NCI-H128 (cell line): ENCODE data around the gene KRT14.
"Not testable (repeated sequence)": the region's sequence is repeated elsewhere in the genome, so short reads cannot be mapped to it uniquely, and the experiment has no call there.

Source experiments
- DNase-seq: peaks from one replicate; lab custom pipeline; 2025; ENCODE audit not compliant: unreplicated experiment; lab: John Stamatoyannopoulos, UW

The KRT14 gene

GRCh38 chr17:41580244-41580575, 6.5 kb downstream of the KRT14 start:
- no peak for DNase-seq

DNA sequence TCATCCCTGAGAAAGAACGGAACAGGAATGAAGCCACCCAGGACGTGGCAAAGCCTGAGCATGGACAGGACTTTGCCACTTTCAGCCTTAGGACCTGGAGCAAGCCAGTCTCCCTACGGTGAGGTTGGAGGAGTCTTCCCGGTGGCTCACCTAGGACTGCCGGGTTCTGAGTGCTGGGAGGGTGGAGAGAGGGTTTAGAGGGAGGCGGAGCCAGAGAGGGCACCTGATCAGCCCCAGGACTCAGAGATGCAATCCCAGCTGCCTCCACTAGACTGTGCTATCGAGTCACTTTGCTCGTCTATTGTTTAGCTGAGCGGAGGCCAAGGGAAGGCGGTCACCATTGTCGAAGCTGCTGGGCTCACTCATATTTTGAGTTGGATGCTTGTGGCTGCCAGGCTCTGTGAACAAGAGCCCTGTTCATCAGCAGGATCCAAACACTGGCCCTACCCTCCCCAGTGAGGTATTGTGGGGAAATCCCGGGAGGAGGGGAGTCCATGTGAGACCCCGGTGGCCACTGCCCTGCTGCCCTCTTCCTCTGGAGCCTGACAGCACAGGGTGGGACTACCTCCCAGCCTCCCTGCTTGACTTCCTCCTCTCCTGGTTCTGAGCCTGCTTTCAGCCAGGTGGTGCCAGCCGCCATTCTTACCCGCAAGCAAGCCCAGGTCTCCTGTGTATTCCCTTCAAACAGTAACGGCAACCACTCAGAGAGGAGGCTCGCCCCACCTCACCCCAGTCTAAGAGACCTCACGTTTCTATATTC, 7.0 kb downstream of the KRT14 start:
- peak; percentile 13 for DNase-seq

GRCh38 chr17:41578971-41579370, 7.7 kb downstream of the KRT14 start:
- no peak for DNase-seq

- no peak for DNase-seq
These were observed 8.2 kb downstream of the KRT14 start for GRCh38 chr17:41578538-41578937.

DNA sequence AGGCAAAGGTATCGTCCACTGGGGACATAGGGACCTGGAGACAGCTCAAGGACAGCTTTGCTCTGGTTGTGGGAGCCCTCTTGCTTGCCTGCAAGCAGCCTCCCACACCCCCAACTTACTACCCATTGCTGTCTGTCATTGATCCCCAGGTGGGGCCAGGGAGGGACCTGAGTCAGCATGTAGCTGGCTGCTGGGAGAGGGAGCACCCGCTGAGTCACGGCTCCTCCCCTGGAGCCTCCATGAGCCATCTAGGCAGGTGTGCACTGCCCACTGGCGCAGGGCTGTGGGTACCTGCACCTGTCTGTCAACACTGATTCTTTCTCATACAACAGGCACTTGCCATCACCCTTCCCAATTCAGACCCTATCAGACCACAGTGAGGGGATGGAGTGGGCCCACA, 10.0 kb downstream of the KRT14 start:
- not testable (repeated sequence) for DNase-seq

GRCh38 chr17:41575336-41575735, 11.4 kb downstream of the KRT14 start:
- DNase-seq: no peak

- no peak for DNase-seq
These were observed 14.9 kb downstream of the KRT14 start, which contains the start of gene KRT9 for GRCh38 chr17:41571561-41572434. KRT9 (minus strand) TSS chr17:41572059; CDS start chr17:41571992, 67 bp downstream.

DNA sequence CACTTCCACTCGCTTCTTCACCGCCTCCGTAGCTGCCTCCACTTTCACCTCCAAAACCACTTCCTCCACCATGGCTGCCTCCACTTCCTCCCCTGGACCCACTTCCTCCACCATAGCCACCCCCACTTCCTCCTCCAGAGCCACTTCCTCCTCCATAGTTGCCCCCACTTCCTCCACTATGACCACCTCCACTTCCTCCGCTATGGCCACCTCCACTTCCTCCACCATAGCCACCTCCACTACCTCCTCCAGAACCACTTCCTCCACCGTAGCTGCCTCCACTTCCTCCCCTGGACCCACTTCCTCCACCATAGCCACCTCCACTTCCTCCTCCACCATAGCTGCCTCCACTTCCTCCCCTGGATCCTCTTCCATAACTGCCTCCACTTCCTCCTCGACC, 19.4 kb downstream of the KRT14 start:
- no peak for DNase-seq

DNA sequence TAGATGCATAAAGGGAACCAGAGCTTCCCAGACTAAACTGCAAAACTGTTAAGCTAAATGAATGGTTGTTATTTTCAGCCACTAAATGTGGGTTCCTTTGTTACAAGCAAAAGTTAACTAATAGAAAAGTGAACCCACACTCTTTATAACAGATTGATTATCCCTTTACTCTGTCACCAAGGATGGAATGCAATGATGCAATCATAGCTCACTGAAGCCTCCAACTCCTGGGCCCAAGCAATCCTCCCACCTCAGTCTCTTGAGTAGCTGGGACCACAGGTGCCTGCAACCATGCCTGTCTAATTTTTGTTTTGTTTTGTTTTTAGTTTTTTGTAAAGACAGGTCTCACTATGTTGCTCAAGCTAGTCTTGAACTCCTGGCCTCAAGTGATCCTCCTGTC, 21.4 kb downstream of the KRT14 start:
- DNase-seq: no peak

DNA sequence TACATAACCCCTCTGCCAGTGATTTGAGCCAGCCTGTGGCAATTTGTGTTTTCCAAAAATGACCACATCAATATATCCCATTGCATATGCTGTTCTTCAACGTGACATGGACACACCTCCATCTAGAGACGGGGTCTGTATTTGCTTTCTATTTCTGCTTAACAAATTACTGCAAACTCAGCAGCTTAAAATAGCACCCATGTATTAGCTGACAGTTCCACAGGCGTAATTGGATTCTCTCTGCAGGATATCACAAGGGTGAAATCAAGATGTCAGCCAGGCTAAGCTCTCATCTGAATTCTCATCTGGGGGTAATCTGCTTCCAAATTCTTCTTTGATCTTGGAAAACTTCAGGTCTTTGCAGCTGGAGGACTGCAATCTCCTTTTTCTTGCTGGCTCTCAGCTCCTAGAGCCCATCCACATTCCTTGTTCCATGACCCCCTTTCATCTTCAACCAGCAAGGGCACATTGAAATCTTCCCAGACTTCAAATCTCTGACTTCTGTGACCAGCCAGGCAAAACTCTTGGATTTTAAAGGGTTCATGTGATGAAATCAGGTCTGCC, 23.0 kb downstream of the KRT14 start:
- no peak for DNase-seq

DNA sequence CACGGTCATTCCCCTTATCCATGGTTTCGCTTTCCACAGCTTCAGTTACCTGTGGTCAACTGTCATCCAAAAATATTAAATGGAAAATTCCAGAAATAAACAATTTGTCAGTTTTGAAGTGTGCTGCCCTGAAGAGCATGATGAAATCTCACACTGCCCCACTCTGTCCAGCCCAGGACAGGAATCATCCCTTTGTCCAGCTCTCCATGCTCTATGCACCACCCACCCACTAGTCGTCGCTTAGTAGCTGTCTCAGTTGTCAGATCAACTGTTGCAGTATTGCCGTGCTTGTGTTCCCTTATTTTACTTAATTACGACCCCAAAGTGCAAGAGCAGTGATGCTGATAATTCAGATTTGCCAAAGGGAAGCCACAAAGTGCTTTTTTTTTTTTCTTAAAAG, 25.1 kb downstream of the KRT14 start:
- DNase-seq: no peak

DNA sequence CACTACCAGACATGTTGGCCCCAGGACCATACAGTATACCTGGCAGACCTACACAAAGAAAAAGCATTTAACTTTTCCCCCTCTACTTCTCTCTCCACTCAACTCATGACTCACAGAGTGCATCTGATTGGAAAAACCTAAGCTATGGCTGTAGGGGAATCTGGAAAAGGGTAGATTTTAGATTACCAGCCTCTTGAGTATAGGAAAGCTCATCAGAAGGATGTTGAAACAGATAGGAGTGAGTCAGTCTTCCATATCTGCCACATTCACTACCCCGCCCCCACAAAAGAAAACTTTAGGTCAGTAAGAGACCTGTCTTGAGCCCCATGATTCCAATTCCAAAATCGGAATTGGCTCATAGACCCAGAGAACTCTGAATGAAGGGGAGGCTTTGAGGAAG, 27.1 kb downstream of the KRT14 start:
- no peak for DNase-seq

GRCh38 chr17:41556931-41557330, 29.8 kb downstream of the KRT14 start:
- DNase-seq: no peak

DNA sequence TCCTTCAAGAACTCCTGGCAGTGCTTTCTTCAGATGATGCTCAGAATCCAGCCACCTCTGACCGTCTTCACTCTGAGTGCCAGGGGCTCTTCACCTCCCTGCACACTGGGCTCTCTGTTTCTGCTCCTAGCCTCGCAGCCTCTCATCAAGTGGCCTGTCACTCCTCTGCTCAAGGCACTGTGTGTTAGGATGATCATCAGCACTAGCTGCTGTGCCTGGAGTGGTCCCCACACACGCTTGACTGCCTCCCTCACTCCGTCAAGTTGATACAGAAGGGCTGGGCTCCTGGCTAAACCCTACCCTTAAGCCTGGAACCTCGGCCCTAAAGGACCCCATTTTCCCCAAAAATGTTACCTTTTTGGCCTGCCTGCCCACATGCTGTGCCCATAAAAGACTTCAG, 30.4 kb downstream of the KRT14 start:
- no peak for DNase-seq

- DNase-seq: no peak
These were observed 31.4 kb downstream of the KRT14 start for GRCh38 chr17:41555105-41555887.

DNA sequence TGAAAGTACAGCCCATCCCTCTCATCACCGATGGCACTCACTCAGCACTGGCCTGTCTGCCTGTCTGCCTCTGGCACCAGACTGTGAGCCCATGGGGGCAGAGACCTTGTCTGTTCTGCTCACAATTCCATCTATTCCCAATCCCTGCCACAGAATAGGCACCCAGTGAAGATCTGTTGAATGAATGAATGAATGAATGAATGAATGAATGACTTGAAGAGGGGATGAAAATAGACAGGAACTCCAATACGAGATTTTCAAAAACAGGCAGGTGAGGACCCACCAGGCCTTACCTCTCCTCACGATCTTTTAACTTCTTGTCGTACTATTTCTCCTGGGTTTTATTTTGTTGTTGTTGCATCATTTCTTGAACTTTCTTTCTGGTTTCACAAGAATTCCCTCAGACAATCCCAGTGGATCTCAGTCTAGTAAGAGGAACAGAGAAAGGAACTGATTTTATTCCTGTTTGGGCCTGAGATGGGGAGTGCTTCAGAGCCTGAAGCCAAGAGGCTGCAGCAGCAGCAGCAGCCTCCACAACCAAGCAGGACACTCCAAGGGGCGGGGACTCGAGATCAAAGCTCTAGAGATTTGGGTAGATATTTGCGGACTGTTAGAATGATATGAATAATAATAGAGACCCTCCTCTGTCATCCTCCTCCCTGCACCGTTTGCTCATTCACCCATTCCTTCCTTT, 32.6 kb downstream of the KRT14 start:
- DNase-seq: no peak

DNA sequence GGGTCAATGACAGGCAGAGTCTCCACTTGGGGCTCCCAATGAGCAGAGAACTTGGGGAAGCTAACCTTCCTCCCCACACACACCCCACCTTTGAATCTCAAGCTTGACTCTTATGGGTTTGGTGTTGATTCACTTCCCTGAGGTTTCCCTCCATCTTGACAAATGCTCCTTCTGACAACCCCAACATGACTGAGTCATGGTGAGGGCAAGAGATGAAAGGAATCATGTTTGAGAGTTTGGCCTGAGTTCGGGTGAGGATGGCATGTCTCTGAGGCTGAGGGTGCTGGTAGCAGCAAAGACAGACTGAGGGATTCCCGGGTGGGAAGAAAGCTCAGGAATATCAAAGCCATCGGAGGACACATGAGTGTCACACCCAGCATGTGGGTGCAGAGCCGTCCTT, 33.5 kb downstream of the KRT14 start:
- DNase-seq: no peak

- no peak for DNase-seq
These were observed 34.2 kb downstream of the KRT14 start for GRCh38 chr17:41552455-41552854.

DNA sequence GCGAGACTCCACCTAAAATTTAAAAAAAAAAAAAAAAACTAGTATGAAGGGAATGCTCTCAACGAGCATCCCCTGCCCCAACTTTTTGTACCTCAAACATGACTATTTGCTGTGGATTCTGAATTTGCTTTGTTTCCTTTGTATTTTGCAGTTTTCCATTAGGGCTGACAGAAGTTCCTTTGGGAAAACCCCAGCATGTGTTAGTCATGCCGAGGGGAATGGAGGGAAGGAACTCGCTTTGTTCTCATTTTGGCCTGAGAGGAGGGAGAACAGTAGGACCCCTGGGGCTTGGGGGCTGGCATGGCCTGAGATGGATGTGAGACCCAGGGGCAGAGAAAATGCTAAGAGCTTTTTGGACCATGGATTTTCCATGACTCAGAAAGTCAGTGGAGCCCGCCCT, 35.3 kb downstream of the KRT14 start:
- no peak for DNase-seq

DNA sequence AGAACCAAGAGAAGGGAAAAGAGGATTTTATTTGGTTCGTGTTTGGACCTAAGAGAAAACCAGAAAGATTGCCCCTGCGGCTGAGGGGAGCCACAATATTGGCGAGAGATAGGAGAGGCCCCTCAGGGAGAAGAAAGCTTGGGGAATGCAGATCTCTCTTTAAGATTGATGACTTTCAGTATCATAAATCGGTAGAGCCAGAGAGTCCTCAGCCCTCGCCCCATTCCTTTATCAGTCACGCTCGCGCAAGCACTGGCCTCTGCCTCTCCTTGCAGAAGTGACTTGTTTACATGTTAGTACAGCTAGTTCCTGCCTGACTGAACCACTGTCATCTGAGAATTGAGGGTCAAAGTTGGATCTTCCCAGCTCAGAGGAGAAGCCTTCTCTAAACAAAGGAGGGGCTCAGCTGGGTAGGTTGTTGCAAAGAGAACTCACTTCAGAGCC, 37.1 kb downstream of the KRT14 start:
- DNase-seq: no peak
